OCI-LY1 (cell line): ENCODE measurements around the gene OARD1.
"Not testable (repeated sequence)": the region's sequence is repeated elsewhere in the genome, so short reads cannot be mapped to it uniquely, and the experiment has no call there.

Experiments
- H2AFZ ChIP-seq: fragments of 200-600 bp; sonication (generic), shearing (Covaris generic); 2 replicates; pipeline ENCODE4 v1.6.0; 2014; ENCODE audit warnings: antibody characterized with exemption, mild to moderate bottlenecking, low read length
- H3F3A ChIP-seq: fragments of 200-600 bp; sonication (generic), shearing (Covaris generic); 2 replicates; pipeline ENCODE4 v1.6.0; 2014; ENCODE audit warnings: mild to moderate bottlenecking, antibody characterized with exemption, low read length, moderate library complexity; ENCODE audit not compliant: insufficient read depth
- H3K27ac ChIP-seq: fragments of 200-600 bp; sonication (generic); 2 replicates; pipeline ENCODE4 v1.5.1; 2014; ENCODE audit warnings: low read length, mixed run types, mild to moderate bottlenecking, low read depth; ENCODE audit not compliant: poor library complexity, severe bottlenecking
- H3K27me3 ChIP-seq: fragments of 200-600 bp; sonication (generic); 2 replicates; pipeline ENCODE4 v1.6.0; 2014; ENCODE audit warnings: antibody characterized with exemption, mild to moderate bottlenecking, low read length, moderate library complexity; ENCODE audit not compliant: insufficient read depth
- H3K36me3 ChIP-seq: fragments of 200-600 bp; sonication (generic); 2 replicates; pipeline ENCODE4 v1.6.1; 2014; ENCODE audit warnings: mild to moderate bottlenecking, antibody characterized with exemption, low read length, moderate library complexity, mixed read lengths; ENCODE audit not compliant: insufficient read depth
- H3K4me1 ChIP-seq: fragments of 200-600 bp; sonication (generic); 2 replicates; pipeline ENCODE4 v1.5.1; 2014; ENCODE audit warnings: mild to moderate bottlenecking, low read length, moderate library complexity; ENCODE audit not compliant: insufficient read depth, severe bottlenecking
- H3K4me2 ChIP-seq: fragments of 200-600 bp; sonication (generic), shearing (Covaris generic); 2 replicates; pipeline ENCODE4 v1.6.1; 2014; ENCODE audit warnings: low read length
- H3K4me3 ChIP-seq: fragments of 200-600 bp; sonication (generic); 2 replicates; pipeline ENCODE4 v1.5.1; 2014; ENCODE audit warnings: low read length, low read depth, mild to moderate bottlenecking, mixed read lengths; ENCODE audit not compliant: poor library complexity, severe bottlenecking
- H3K79me2 ChIP-seq: fragments of 200-600 bp; shearing (Covaris generic); 2 replicates; pipeline ENCODE4 v1.6.1; 2016; ENCODE audit warnings: mixed run types, low read length, mixed read lengths; ENCODE audit not compliant: insufficient read depth
- H3K9ac ChIP-seq: fragments of 200-600 bp; sonication (generic), shearing (Covaris generic); 2 replicates; pipeline ENCODE4 v1.6.1; 2014; ENCODE audit warnings: mild to moderate bottlenecking, low read length, mixed read lengths
- H3K9me2 ChIP-seq: fragments of 200-600 bp; sonication (generic), shearing (Covaris generic); 2 replicates; pipeline ENCODE4 v1.6.1; 2014; ENCODE audit warnings: low read depth, mild to moderate bottlenecking, low read length, mixed read lengths
- H3K9me3 ChIP-seq: fragments of 200-600 bp; shearing (Covaris generic); 2 replicates; pipeline ENCODE4 v1.6.1; 2014; ENCODE audit warnings: low read length, mixed read lengths
- H4K20me1 ChIP-seq: fragments of 200-600 bp; sonication (generic), shearing (Covaris generic); 2 replicates; pipeline ENCODE4 v1.6.0; 2016; ENCODE audit warnings: mild to moderate bottlenecking, low read length; ENCODE audit not compliant: insufficient read depth
- CTCF ChIP-seq: fragments of 200-600 bp; sonication (generic), shearing (Covaris generic); IDR thresholded peaks from 2 replicates; pipeline ENCODE4 v1.5.1; 2017; ENCODE audit warnings: mild to moderate bottlenecking, antibody characterized with exemption, low read length, moderate library complexity, mixed read lengths
- EZH2 ChIP-seq: fragments of 200-600 bp; sonication (generic), shearing (Covaris generic); IDR thresholded peaks from 2 replicates; pipeline ENCODE4 v1.8.0; 2017; ENCODE audit warnings: borderline replicate concordance, mixed run types, mild to moderate bottlenecking, antibody characterized with exemption, low read length, moderate library complexity, mixed read lengths

Gene OARD1

GRCh38 chr6:41021832-41022231 lies 50.3 kb downstream of the OARD1 start:
- H3K9ac ChIP-seq = no peak overlapping the region
- no peak overlapping the region for H3K4me2 ChIP-seq
- H3K9me2 ChIP-seq = no peaks in the 10 kb centered on the region
- H4K20me1 ChIP-seq = no peaks in the 10 kb centered on the region
- TF ChIP-seq CTCF (no peak), EZH2 (no peak)
- no peaks in the 10 kb centered on the region for H3K9me3 ChIP-seq
- no peak overlapping the region for H2AFZ ChIP-seq
- H3K4me1 ChIP-seq = no peaks in the 10 kb centered on the region
- no peak overlapping the region for H3K4me3 ChIP-seq
- no peaks in the 10 kb centered on the region for H3K79me2 ChIP-seq
- no peak overlapping the region for H3K27ac ChIP-seq
- no peaks in the 10 kb centered on the region for H3K36me3 ChIP-seq
- no peaks in the 10 kb centered on the region for H3K27me3 ChIP-seq
- no peaks in the 10 kb centered on the region for H3F3A ChIP-seq

- Histone ChIP-seq H3K4me3 (no peak overlapping the region), H3K9ac (no peak overlapping the region)
- TF ChIP-seq CTCF (no peak), EZH2 (no peak)
Observed at GRCh38 chr6:41017663-41018062, 54.5 kb downstream of the OARD1 start.

GRCh38 chr6:41015860-41016259 lies 56.3 kb downstream of the OARD1 start:
- not testable (repeated sequence) for H2AFZ ChIP-seq, H3K36me3 ChIP-seq, H3K4me2 ChIP-seq, H3K9me3 ChIP-seq, H4K20me1 ChIP-seq, H3K4me1 ChIP-seq, H3K27me3 ChIP-seq, H3K79me2 ChIP-seq, H3K4me3 ChIP-seq, H3K9ac ChIP-seq, H3F3A ChIP-seq, H3K9me2 ChIP-seq, H3K27ac ChIP-seq

More at GRCh38 chr6:41017663-41018062, 54.5 kb downstream of the OARD1 start:
- Histone ChIP-seq H3K9me2 (no peaks in the 10 kb centered on the region), H3K79me2 (no peaks in the 10 kb centered on the region), H3K36me3 (no peaks in the 10 kb centered on the region), H3F3A (no peaks in the 10 kb centered on the region), H3K27me3 (no peaks in the 10 kb centered on the region), H3K4me2 (no peak overlapping the region), H4K20me1 (no peaks in the 10 kb centered on the region), H3K9me3 (no peaks in the 10 kb centered on the region), H2AFZ (no peak overlapping the region), H3K4me1 (no peaks in the 10 kb centered on the region), H3K27ac (no peak overlapping the region)

GRCh38 chr6:41014780-41015179 lies 57.4 kb downstream of the OARD1 start:
- no peak overlapping the region for H2AFZ ChIP-seq
- no peaks in the 10 kb centered on the region for H3K4me1 ChIP-seq
- H3K9ac ChIP-seq = no peak overlapping the region
- no peaks in the 10 kb centered on the region for H3F3A ChIP-seq
- H4K20me1 ChIP-seq = no peaks in the 10 kb centered on the region
- no peaks in the 10 kb centered on the region for H3K27me3 ChIP-seq
- H3K9me3 ChIP-seq = no peaks in the 10 kb centered on the region
- H3K4me3 ChIP-seq = no peak overlapping the region
- H3K27ac ChIP-seq = no peak overlapping the region
- no peaks in the 10 kb centered on the region for H3K9me2 ChIP-seq
- no peak for TF ChIP-seq EZH2
- no peak for TF ChIP-seq CTCF
- H3K36me3 ChIP-seq = no peaks in the 10 kb centered on the region
- no peak overlapping the region for H3K4me2 ChIP-seq
- H3K79me2 ChIP-seq = no peaks in the 10 kb centered on the region
